SU-DHL-6 (cell line): ENCODE results near the gene MUC5B.

Experiments used
- H2AFZ ChIP-seq: fragments of 200-600 bp; sonication (generic); 2 replicates; pipeline ENCODE4 v1.6.1; 2014; ENCODE audit warnings: low read depth, mild to moderate bottlenecking, moderate library complexity, mixed read lengths, antibody characterized with exemption, low read length; ENCODE audit not compliant: severe bottlenecking
- H3F3A ChIP-seq: fragments of 200-600 bp; shearing (Covaris generic); 2 replicates; pipeline ENCODE4 v1.6.0; 2016; ENCODE audit warnings: antibody characterized with exemption, mild to moderate bottlenecking; ENCODE audit not compliant: insufficient read depth
- H3K27ac ChIP-seq: fragments of 200-600 bp; sonication (generic); 2 replicates; pipeline ENCODE4 v1.5.1; 2016; ENCODE audit warnings: low read depth, mild to moderate bottlenecking, low read length, moderate library complexity, mixed read lengths
- H3K27me3 ChIP-seq: fragments of 200-600 bp; sonication (generic), shearing (Covaris generic); 2 replicates; pipeline ENCODE4 v1.6.0; 2014; ENCODE audit warnings: mild to moderate bottlenecking, low read length
- H3K36me3 ChIP-seq: fragments of 200-600 bp; sonication (generic); 2 replicates; pipeline ENCODE4 v1.6.1; 2014; ENCODE audit warnings: mild to moderate bottlenecking, low read length, mixed read lengths
- H3K4me2 ChIP-seq: fragments of 300-600, 200-600 bp; shearing (Covaris generic), sonication (generic); 2 replicates; pipeline ENCODE4 v1.6.0; 2014; ENCODE audit warnings: low read length, low read depth, mild to moderate bottlenecking; ENCODE audit not compliant: poor library complexity, severe bottlenecking
- H3K4me3 ChIP-seq: fragments of 200-600 bp; sonication (generic); 2 replicates; pipeline ENCODE4 v1.5.1; 2014; ENCODE audit warnings: antibody characterized with exemption, low read length, mild to moderate bottlenecking, mixed read lengths; ENCODE audit not compliant: insufficient read depth, poor library complexity, severe bottlenecking
- H3K79me2 ChIP-seq: fragments of 200-600 bp; sonication (generic); 2 replicates; pipeline ENCODE4 v1.6.1; 2014; ENCODE audit warnings: mild to moderate bottlenecking, low read length, moderate library complexity; ENCODE audit not compliant: insufficient read depth
- H3K9ac ChIP-seq: fragments of 200-600 bp; sonication (generic); 2 replicates; pipeline ENCODE4 v1.7.0; 2014; ENCODE audit warnings: mild to moderate bottlenecking, low read length
- H3K9me2 ChIP-seq: fragments of 200-600 bp; sonication (generic); replicated peaks from 2 replicates; pipeline ENCODE4 v1.6.1; 2014; ENCODE audit warnings: low read length; ENCODE audit not compliant: insufficient read depth
- H3K9me3 ChIP-seq: fragments of 200-600 bp; sonication (generic); 2 replicates; pipeline ENCODE4 v1.6.1; 2014; ENCODE audit warnings: low read length, mixed read lengths; ENCODE audit not compliant: insufficient read depth
- H4K20me1 ChIP-seq: fragments of 200-600 bp; sonication (generic); 2 replicates; pipeline ENCODE4 v1.6.1; 2014; ENCODE audit warnings: low read depth, mild to moderate bottlenecking, antibody characterized with exemption, low read length, moderate library complexity, mixed read lengths
- EZH2phosphoT487 ChIP-seq: fragments of 200-600 bp; sonication (generic), shearing (Covaris generic); conservative IDR thresholded peaks from 2 replicates; pipeline ENCODE4 v1.6.1; 2018; ENCODE audit warnings: mild to moderate bottlenecking, antibody characterized with exemption, low read length, moderate library complexity, mixed read lengths
- TF ChIP-seq, protein P1 (sequence below): fragments of 200-600 bp; sonication (generic); IDR thresholded peaks from one replicate; pipeline ENCODE4 v1.5.1; 2017; ENCODE audit warnings: antibody characterized with exemption, mild to moderate bottlenecking, low read length, moderate library complexity; ENCODE audit not compliant: insufficient read depth, poor library complexity, severe bottlenecking

The MUC5B gene

GRCh38 chr11:1275021-1275420 is 52.2 kb downstream of the MUC5B start:
- Histone ChIP-seq H4K20me1 (no peaks in the 10 kb centered on the region), H3K9me3 (no peaks in the 10 kb centered on the region), H3K27me3 (no peaks in the 10 kb centered on the region), H3K9ac (no peak overlapping the region), H3K4me2 (no peak overlapping the region), H3K36me3 (no peaks in the 10 kb centered on the region), H3K9me2 (no peaks in the 10 kb centered on the region), H3K4me3 (no peak overlapping the region), H3K79me2 (no peaks in the 10 kb centered on the region), H3F3A (no peaks in the 10 kb centered on the region), H3K27ac (no peak overlapping the region), H2AFZ (no peak overlapping the region)
- TF ChIP-seq EZH2phosphoT487 = no peak
- TF ChIP-seq, protein P1, sequence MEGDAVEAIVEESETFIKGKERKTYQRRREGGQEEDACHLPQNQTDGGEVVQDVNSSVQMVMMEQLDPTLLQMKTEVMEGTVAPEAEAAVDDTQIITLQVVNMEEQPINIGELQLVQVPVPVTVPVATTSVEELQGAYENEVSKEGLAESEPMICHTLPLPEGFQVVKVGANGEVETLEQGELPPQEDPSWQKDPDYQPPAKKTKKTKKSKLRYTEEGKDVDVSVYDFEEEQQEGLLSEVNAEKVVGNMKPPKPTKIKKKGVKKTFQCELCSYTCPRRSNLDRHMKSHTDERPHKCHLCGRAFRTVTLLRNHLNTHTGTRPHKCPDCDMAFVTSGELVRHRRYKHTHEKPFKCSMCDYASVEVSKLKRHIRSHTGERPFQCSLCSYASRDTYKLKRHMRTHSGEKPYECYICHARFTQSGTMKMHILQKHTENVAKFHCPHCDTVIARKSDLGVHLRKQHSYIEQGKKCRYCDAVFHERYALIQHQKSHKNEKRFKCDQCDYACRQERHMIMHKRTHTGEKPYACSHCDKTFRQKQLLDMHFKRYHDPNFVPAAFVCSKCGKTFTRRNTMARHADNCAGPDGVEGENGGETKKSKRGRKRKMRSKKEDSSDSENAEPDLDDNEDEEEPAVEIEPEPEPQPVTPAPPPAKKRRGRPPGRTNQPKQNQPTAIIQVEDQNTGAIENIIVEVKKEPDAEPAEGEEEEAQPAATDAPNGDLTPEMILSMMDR = no peak

DNA sequence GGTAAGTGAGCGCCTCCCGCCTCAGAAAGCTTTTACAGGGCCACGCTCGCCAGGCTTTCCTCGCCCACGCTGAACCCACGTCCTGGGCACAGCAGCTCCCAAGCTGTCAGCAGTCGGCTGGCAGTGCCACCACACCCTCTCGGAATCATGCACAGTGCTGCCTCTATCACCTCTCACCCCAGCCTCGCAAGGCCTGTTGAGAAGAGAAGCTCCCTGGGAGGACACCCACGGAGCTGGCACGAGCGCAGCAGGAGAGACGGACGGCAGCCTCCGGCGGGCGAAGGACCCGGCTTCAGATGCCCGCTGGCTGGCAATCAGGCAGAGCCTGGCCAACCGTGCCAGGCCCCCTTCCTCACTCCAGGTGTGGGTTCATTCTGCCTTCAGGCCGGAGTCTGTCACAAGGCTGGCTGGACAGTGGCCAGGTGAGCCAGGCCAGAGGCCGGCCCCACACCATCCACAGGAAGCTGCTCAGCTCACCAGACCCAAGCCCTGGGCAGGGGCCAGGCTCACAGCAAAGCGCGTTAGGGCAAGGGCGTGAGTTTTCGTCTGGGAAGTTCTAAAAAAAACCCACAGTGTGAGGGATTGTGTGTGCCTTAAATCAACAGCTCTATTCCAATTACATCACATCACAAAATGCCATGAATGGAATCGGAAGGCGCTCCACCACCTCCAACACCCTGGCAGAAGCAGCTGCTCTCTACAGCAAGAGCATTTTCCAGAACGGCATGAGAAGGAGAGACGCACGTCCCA is 53.4 kb downstream of the MUC5B start:
- Histone ChIP-seq H3K79me2 (no peaks in the 10 kb centered on the region), H2AFZ (no peak overlapping the region), H3K4me2 (no peak overlapping the region), H3K9ac (no peak overlapping the region), H3F3A (no peaks in the 10 kb centered on the region), H3K27ac (no peak overlapping the region), H3K36me3 (no peaks in the 10 kb centered on the region), H3K4me3 (no peak overlapping the region), H3K27me3 (no peaks in the 10 kb centered on the region), H3K9me2 (no peaks in the 10 kb centered on the region), H4K20me1 (no peaks in the 10 kb centered on the region), H3K9me3 (no peaks in the 10 kb centered on the region)
- TF ChIP-seq, protein P1 = no peak
- TF ChIP-seq EZH2phosphoT487 = no peak

- Histone ChIP-seq H4K20me1 (no peaks in the 10 kb centered on the region), H3K9ac (no peak overlapping the region), H2AFZ (no peak overlapping the region), H3K27me3 (no peaks in the 10 kb centered on the region), H3K9me3 (no peaks in the 10 kb centered on the region), H3K4me3 (no peak overlapping the region), H3K36me3 (no peaks in the 10 kb centered on the region), H3K9me2 (no peaks in the 10 kb centered on the region), H3K79me2 (no peaks in the 10 kb centered on the region), H3F3A (no peaks in the 10 kb centered on the region), H3K4me2 (no peak overlapping the region), H3K27ac (no peak overlapping the region)
- TF ChIP-seq EZH2phosphoT487 = no peak
- TF ChIP-seq, protein P1 = no peak
Observed at GRCh38 chr11:1276866-1277615, 54.2 kb downstream of the MUC5B start.
